HG03103 (cell line): ENCODE data around the gene NAALADL2.
"Not testable (repeated sequence)": the region's sequence is repeated elsewhere in the genome, so short reads cannot be mapped to it uniquely, and the experiment has no call there.

Experiments
- ATAC-seq: cut with Tn5 transposase; IDR thresholded peaks from one replicate; pipeline ENCODE4 v1.9.1; 2021; ENCODE audit warnings: low read depth; ENCODE audit not compliant: unreplicated experiment

NAALADL2 gene

GRCh38 chr3:175118382-175118941 is 259.3 kb downstream of the NAALADL2 start:
- no peak for ATAC-seq

GRCh38 chr3:175121225-175121624 is 262.1 kb downstream of the NAALADL2 start:
- no peak for ATAC-seq

- ATAC-seq, result no peak
Observed at GRCh38 chr3:175127075-175127662, 268.0 kb downstream of the NAALADL2 start.

GRCh38 chr3:175129126-175129525 is 270.0 kb downstream of the NAALADL2 start:
- no peak for ATAC-seq

DNA sequence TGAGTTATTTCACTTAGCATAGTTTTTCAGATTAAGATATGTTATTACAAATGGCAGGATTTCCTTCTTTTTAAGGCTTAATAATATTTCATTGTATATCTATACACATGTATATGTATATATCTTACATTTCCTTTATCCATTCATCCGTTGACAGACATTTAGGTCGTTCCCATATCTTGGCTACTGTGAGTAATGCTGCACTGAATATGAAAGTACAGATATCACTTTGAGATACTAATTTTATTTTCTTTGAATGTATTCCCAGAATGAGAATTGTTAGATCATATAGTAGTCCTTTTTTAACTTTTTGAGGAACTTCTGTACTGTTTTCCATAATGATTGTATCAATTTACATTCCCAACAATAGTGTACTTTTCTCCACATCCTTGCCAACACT is 270.4 kb downstream of the NAALADL2 start:
- no peak for ATAC-seq

GRCh38 chr3:175131866-175132265 is 272.7 kb downstream of the NAALADL2 start:
- not testable (repeated sequence) for ATAC-seq

DNA sequence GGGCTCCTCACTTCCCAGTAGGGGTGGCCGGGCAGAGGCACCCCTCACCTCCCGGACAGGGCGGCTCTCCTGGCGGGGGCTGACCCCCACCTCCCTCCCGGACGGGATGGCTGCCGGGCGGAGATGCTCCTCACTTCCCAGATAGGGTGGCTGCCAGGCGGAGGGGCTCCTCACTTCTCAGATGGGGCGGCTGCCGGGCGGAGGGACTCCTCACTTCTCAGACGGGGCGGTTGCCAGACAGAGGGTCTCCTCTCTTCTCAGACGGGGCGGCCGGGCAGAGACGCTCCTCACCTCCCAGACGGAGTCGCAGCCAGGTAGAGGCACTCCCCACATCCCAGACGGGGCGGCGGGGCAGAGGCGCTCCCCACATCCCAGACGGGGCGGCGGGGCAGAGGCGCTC is 273.6 kb downstream of the NAALADL2 start:
- ATAC-seq, result not testable (repeated sequence)

DNA sequence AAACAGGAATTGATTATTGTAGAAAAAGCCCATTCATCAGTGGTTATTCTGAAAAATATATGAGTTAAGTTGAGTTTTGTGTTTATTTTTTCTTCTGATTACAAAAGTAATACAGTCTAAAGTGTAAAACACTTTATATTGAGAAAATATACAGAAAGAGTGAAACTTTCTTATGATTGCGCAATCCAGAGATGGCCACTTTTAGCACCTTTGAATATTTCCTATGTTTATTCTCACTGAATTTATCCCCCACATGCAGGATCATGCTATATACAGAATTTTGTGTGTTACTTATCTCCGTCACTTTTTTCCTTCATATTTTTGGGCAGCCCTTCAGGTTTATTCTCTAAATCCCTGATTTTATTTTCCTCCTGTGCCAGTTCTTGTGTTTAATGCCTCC is 285.2 kb downstream of the NAALADL2 start:
- ATAC-seq, result no peak

- ATAC-seq, result no peak
Observed at GRCh38 chr3:175146258-175146657, 287.1 kb downstream of the NAALADL2 start.

DNA sequence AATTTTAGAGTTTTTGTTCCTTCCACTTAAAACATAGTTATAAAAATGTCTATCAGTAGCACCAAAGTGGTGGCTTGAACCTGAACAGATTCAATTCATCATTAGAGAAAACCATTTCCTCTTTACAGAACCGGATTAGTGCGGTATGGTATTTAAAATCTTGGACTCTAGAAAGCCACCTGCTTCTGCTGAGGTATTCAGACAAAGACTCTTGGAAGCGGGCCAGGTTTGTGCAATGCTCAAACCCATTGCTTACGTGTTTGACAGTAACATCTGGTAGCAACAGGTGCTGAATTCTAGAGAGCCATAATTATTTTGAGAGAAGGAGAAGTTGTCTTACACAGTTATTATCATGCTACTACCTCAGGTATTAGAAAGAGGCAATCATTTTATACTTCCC is 290.5 kb downstream of the NAALADL2 start:
- ATAC-seq, result no peak

DNA sequence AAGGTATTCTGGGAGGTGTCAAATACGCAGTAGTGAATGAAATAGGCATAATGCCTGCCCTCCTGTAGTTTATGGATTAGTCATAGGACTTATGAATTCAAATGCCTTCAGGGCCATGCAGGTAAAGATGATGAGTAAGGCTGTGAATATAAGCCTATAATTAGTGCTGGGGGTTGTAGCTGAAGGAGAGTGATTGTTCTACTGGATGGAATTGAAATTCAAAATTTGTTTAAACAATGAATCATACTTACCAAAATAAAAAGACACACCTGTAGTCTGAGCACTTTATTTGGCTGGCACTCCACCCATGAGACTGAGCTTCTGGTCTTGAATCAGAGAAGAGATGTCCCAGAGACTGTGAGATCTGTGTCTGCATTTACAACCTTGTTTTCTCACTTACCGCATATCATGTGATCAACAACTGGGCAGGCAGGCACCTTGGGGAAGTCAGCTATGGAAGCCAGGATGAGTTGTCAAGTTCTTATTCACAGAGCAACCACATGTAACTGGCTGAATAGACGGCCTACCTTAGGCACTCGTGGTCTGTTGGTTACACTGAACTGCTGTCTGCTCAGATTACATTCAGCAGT is 291.8 kb downstream of the NAALADL2 start:
- ATAC-seq, result no peak

DNA sequence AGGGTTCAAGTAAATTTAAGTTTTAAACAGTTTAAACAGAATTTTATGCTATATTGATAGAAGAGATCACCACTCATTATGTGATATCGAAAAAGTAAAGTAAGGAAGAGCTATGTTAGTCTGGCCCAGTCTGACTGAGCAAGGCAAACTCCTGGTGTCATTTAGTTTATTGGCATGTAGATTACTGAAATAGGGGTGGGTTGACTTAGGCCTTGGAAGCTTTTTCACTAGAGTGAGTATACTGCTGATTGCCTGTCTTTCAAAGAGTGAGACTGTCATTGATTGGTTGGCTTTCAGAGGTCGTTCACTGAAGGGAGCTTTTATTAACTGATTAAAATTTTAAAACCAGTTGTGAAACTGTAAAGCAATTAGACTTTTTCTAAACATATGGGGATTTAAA is 294.5 kb downstream of the NAALADL2 start:
- no peak for ATAC-seq

- ATAC-seq, result no peak
Observed at GRCh38 chr3:175155172-175155571, 296.0 kb downstream of the NAALADL2 start.

GRCh38 chr3:175159202-175159601 is 300.1 kb downstream of the NAALADL2 start:
- ATAC-seq, result no peak

DNA sequence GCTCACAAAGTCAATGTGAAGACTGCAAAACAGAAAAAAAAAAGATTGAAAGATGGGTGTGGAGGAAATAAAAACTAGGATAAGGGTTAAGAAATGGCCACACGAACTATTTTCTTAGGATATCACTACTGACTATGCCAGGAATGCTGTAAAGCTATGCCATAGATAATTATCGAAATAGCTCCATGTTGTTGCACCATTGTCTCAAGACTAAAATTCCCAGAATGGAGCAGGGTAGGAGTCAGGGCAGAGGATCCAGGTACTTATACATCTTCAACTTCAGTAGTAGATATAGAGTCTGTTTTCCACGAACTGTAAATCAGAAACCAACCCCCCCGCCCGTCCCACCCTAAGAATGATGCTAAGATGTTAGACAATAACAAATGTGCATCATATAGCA is 302.2 kb downstream of the NAALADL2 start:
- ATAC-seq, result no peak

DNA sequence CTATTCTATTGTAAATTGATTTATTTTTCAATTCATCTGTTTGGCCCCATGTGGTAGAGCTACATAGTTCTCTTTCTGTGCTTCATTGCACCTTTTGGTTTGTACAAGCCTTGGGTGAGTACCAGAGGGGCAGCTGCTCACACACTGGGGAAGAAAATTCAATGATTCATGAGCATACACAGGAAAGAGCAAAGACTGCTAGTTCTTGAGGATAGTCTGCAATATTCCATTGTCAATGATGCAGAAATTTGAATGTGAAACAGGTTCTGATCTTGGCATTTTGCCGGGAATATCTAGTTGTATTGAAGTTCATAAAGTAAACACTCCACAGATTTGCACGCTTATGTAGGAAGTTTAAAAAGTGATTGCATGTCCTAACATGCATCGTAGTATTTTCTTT is 304.6 kb downstream of the NAALADL2 start:
- ATAC-seq, result no peak

- ATAC-seq, result not testable (repeated sequence)
Observed at GRCh38 chr3:175173117-175173516, 314.0 kb downstream of the NAALADL2 start.

GRCh38 chr3:175176556-175176955 is 317.4 kb downstream of the NAALADL2 start:
- no peak for ATAC-seq

DNA sequence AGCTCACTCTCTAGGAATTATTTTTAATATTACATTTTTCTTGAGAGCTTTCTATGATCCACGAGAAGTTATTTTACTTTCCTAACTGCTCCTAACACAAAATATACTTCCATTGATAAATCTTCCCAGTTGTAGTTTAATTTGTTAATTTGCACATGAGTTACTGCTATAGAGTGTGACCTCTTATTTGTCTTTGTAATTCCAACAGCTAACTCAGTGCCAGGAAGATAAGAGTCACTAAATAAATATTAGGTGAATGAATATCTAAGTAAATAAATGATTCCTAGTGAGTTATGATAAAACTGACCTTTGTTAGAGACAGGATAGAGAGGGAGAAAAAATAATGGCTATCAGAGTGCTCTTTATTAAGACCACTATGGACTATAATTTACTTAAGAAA is 319.9 kb downstream of the NAALADL2 start:
- ATAC-seq, result no peak

- no peak for ATAC-seq
Observed at GRCh38 chr3:175184392-175184791, 325.3 kb downstream of the NAALADL2 start.

- ATAC-seq, result no peak
Observed at GRCh38 chr3:175185903-175186302, 326.8 kb downstream of the NAALADL2 start.

DNA sequence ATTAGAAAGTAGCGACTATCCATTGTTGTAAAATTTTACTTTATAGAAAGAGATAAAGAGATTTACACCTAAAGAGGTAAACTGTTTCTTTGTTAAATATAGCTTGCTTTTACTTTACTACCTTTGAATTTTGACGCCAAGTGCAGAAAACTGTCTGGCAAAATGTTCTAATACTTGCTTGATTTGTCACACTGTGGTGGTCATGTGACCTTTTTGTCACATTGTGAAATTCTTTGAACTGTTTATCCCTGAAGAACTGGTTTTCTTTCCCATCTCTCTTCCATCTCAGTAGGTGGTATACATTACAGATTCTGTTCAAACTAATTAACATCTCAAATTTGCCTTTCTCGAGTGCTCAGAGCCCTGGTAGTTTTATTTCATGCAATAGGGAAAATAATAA is 327.4 kb downstream of the NAALADL2 start:
- ATAC-seq, result no peak
